RWPE1 (cell line): ENCODE measurements around the gene STK4.

Experiments used
- CTCF ChIA-PET: fragments of 350-600 bp; sonication (Branson Sonifier 250); formaldehyde crosslinking; extraction: SDS; loops from one replicate; lab custom pipeline; 2021; lab: Yijun Ruan, JAX
- POLR2A ChIA-PET: fragments of 400-600 bp; formaldehyde crosslinking; extraction: SDS; loops from one replicate; lab custom pipeline; 2020; ENCODE audit warnings: antibody characterized with exemption; ENCODE audit not compliant: low non-redundant PET; lab: Yijun Ruan, JAX
- DNase-seq: peaks from one replicate; pipeline ENCODE4 v3.0.0; 2012; ENCODE audit warnings: low spot score
- H3K27ac ChIP-seq: fragments of 450-650 bp; 2 replicates; pipeline ENCODE4 v1.5.1; 2017
- CTCF ChIP-seq: fragments of 450-650 bp; conservative IDR thresholded peaks from 2 replicates; pipeline ENCODE4 v1.5.1; 2017; ENCODE audit warnings: low read depth, mild to moderate bottlenecking

The STK4 gene

GRCh38 chr20:45121388-45121787, 155.1 kb downstream of the STK4 start:
- POLR2A ChIA-PET: no interaction called here
- no peak for TF ChIP-seq CTCF
- CTCF ChIA-PET: interaction anchor here (0.7 to 2.1 kb wide), 9 partner anchors 9 to 650 kb away, joined by 3 to 8 read pairs (median 4); no protein-coding TSS in a partner anchor
- no peak overlapping the region for H3K27ac ChIP-seq
- no peak for DNase-seq

- CTCF ChIA-PET: interaction anchor here (0.8 to 2.9 kb wide), 2 partner anchors 15 to 647 kb away, joined by 3 to 17 read pairs; no protein-coding TSS in a partner anchor
- no peak for TF ChIP-seq CTCF
These were observed 158.1 kb downstream of the STK4 start, which contains the start of gene WFDC12 for GRCh38 chr20:45124365-45124764. Gene WFDC12 (minus strand): TSS chr20:45124465. CDS start chr20:45124447, 18 bp downstream.

GRCh38 chr20:45128099-45128498, 161.8 kb downstream of the STK4 start:
- H3K27ac ChIP-seq: no peak overlapping the region
- ChIA-PET CTCF (interaction anchor here (0.6 to 3.6 kb wide), 4 partner anchors 11 to 195 kb away, joined by 3 to 19 read pairs (median 4); no protein-coding TSS in a partner anchor), POLR2A (no interaction called here)
- peak; percentile 80 for DNase-seq
- TF ChIP-seq CTCF: no peak

More at GRCh38 chr20:45124365-45124764, 158.1 kb downstream of the STK4 start, which contains the start of gene WFDC12:
- POLR2A ChIA-PET: no interaction called here
- DNase-seq: no peak
- no peak within 1 kb of the TSS for H3K27ac ChIP-seq
